Retina (tissue), 1 donor: ENCODE results near the gene DCHS1.
A peak's percentile ranks its signal among the peaks of the same experiment; 100 is the strongest.

Source experiments
- DNase-seq: peaks from one replicate; pipeline ENCODE4 v3.0.0-alpha.2; 2016

Gene DCHS1

DNA sequence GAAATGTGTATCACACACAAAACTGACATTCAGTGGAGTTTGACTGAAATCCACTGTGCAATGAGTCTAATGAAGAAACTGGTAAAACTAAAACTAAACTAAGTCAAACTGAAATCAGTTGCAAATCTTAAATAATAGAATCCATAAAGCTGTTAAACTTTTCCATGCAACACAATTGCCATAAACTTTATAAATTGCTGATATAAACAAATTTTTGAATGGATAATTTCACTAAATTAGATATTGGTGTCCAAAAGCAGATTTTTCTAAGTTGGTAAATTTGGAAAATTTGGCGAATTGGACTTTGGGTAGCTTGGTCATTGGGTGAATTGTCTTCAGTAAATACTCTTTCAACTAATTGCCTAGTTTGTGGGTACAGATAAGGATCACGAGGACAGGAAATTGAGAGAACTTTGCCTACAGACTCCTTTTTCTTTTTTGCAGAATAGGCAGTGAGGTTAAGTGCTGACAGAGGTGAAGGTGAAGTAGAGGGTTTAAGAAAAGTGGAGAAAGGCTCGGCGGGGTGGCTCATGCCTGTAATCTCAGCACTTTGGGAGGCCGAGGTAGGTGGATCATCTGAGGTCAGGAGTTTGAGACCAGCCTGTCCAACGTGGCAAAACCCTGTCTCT, 14.7 kb upstream of the DCHS1 start:
- no peak for DNase-seq

GRCh38 chr11:6667733-6668374, 12.2 kb upstream of the DCHS1 start:
- no peak for DNase-seq

DNA sequence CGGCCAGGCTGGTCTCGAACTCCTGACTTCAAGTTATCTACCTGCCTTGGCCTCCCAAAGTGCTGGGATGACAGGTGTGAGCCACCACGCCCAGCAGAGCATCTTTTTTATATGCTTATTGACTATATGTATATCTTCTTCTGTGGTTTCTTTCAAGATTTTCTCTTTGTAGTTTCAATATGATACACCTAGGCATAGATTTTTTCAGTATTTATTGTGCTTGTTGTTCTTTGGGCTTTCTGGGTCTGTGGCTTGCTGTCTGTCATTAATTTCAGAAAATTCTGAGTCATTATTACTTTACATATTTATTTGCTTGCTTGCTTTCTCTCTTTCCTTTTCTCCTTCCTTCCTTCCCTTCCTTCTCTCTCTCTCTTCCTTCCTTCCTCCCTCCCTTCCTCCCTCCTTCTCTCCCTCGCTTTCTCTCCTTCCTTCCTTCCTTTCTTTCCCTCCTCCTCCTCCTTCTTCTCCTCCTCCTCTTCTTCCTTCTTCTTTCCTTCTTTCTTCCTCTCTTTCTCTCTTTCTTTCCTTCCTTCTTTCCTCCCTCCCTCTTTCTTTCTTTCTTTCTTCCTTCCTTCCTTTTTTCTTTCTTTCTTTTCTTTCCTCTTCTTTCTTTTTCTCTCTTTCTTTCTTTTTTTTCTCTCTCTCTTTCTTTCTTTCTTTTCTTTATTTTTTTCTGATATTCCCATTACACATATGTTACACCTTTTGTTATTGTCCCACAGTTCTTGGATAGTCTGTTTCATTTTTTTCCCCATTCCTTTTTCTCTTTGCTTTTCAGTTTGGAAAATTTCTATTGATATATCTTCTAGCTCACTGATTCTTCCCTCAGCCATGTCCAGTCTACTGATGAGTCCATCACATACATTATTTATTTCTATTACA, 10.9 kb upstream of the DCHS1 start:
- no peak for DNase-seq

- no peak for DNase-seq
Observed at GRCh38 chr11:6664551-6664950, 8.9 kb upstream of the DCHS1 start.

- no peak for DNase-seq
Observed at GRCh38 chr11:6663794-6664469, 8.3 kb upstream of the DCHS1 start.

DNA sequence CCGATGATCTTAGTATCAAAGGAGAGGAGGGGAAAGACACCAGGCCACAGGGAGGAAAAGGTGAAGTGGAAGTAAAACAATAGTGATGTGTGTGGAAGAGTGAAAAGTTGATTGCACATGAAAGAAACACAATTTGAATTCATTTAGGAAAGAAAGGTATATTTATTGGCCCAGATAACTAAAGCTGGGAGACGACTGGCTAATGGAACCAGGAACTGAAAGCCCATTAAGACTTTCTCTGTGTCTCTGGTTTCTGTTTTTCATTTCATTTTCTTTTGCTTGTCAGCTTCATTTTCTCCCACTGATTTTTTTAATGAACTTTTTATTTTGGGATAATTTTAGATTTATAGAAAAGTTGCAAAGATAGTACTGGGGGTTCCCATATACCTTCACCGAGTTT, 5.1 kb upstream of the DCHS1 start:
- DNase-seq, result no peak

DNA sequence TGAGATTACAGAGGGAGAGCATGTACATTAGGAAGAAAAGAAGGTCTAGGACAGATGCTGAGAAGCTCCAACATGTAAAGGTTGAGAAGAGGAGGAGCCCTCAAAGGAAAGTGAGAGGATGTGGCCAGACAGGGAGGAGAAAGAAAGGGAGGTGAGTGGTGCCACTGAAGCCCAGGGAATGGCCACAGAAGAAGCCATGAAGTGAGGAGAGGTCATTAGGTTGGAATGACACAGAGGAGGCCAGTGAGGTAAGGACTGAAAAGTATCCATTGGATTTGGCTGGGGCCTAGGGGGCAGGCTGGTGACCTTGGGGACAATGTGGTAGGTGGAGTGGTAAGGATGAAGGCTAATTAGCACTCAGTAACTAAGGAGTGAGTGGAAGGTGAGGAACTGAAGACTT, 3.0 kb upstream of the DCHS1 start:
- no peak for DNase-seq

DNA sequence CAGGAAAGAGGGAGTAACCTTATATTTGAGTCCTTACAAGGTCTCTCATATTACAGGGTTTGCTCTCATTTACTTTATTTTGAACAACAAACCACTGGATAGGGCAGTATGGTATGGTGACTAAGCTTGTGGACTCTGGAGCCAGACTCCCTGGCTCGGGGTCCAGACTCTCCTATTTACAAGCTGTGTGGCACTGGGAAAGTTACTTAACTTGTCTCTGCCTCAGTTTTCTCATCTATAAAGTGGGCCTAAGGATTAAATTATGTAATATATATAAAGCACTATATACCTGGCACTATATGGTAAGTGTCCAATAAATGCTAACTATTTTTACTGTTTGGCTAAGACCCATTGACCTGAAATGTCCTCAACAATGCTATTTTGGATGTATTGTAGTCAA, 1.7 kb upstream of the DCHS1 start:
- DNase-seq, result no peak

DNA sequence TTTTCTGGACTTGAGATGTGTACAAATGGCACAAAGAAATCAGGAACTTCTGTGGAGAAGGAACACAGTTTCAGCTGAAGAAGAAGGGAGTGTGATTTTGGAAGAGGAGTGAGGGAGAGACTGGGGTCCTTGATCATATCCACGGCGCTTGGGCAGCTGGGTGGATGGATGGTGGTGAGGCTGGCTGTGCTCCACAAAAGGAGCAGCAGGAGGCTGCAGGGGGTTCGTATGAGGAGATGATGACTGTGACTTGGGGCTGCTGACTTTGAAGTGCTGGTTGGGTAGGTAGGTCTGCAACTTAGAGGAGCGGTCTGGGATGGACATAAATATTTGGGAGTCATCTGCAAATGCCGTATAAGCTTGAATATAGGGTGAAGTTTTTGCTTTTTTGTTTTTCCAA, 1.3 kb upstream of the DCHS1 start:
- DNase-seq, result peak; percentile 43

DNA sequence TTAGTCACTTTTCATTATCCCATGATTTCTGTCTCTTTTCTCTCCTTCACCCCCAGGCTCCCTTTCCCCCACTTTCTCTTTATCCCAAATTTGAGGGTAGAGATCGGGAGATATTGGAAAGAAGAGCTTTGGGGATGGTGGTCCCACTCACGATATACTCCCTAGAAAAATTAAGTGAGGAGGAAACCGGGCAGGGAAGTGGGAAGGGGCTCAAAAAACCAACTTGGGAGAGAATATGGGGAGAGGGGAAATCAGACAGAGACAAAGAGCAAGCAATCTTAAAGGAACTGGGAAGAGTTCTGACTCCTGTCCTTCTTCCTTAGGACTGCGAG, 941 bp upstream of the DCHS1 start:
- no peak for DNase-seq

GRCh38 chr11:6655020-6655789, 404 bp downstream of the DCHS1 start:
- DNase-seq, result peak; percentile 66

- DNase-seq, result peak; percentile 40
Observed at GRCh38 chr11:6654281-6655019, 1.2 kb downstream of the DCHS1 start.

DNA sequence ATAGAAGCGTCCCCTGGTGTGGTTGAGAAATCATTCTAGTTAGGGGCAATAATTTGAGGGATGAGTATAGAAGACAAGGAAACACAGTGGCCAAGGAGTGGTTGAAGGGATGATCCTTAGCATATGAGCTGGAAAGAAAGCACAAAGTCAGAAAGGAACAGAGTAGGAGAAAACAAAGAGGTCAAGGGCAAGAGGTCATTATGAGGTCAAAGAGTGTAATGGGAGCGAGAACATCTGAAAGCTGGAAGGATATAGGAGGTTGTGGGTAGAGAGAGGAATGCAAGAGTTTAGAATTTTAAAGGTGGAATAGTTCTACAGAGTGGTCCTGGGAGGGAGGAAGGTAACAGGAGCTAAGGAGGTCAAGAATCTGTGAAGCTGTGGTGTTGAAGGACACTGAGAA, 2.0 kb downstream of the DCHS1 start:
- DNase-seq, result no peak

- no peak for DNase-seq
Observed at GRCh38 chr11:6653097-6653496, 2.5 kb downstream of the DCHS1 start.

DNA sequence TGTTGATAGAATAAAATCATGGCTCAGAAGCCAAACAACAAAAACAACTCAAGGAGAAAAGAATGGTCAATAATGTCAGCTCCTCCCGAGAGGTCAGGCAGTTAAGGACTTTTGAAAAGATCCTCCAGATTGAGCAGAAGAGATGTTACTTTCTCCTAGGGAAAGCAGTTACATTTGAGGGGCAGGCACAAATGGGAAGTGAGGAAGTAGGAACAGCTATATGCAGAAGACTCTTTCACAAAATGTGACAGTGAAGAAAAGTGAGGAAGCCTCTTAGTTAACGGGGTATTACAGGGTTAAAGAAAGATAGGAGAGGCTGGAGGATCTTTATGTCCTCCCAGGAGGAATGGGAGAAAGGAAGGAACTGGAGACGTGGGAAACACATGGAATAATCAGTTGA, 3.4 kb downstream of the DCHS1 start:
- no peak for DNase-seq

- no peak for DNase-seq
Observed at GRCh38 chr11:6650980-6651379, 4.6 kb downstream of the DCHS1 start.

DNA sequence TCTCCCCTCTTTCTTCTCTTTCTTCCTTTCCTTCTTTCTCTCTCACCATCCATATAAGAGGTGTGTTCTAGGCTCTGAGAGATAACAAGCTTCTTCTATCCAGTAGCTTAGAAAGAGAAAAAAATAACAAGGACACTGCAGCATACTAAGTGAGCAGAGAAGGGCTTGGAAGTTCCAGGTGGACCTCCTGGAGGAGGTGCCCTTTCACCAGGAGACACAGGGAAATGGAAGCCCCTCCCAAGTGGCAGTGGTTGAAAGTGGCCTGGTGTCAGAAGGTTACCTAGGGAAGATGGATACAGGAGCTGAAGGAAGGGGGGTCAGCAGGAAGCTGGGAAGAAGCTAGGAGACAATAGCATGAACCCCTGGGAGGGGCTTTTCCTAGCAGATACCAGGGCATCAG, 5.5 kb downstream of the DCHS1 start:
- no peak for DNase-seq

DNA sequence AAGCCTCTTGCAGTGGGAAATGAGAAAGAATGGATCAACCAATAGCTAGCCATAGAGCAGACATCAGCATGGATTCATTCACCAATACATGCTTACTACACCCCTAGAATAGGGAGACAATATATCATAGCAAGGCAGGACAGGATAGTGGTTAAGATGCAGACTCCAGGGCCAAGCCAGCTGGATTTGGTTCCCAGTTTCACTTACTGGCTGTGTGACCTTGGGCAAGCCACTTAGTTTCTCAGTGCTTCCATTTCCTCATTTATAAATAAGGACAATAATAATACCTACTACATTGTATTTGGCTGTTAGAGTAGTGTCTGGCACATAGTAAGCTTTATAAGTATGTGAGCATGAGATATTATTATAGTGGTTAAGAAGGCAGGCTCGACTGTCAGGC, 7.1 kb downstream of the DCHS1 start:
- DNase-seq, result no peak

DNA sequence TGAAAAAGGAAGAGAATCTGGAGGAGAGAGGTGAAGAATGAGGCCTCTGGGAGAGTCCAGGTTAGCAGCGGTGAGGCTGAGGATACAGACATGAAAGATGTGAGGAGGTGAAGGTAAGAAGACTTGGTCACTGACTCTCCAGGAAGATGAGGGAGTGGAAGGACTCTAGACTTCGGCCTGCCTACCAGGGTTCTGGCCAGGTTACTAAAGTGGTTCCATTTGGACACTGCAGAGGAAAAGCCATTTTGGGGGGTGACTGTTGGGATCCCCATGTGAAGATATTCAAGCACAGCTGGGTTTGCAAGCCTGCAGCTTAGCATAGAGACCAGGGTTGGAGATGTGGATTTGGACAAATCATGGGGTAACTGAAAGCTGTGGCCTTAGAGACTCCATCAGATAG, 7.8 kb downstream of the DCHS1 start:
- DNase-seq, result no peak

DNA sequence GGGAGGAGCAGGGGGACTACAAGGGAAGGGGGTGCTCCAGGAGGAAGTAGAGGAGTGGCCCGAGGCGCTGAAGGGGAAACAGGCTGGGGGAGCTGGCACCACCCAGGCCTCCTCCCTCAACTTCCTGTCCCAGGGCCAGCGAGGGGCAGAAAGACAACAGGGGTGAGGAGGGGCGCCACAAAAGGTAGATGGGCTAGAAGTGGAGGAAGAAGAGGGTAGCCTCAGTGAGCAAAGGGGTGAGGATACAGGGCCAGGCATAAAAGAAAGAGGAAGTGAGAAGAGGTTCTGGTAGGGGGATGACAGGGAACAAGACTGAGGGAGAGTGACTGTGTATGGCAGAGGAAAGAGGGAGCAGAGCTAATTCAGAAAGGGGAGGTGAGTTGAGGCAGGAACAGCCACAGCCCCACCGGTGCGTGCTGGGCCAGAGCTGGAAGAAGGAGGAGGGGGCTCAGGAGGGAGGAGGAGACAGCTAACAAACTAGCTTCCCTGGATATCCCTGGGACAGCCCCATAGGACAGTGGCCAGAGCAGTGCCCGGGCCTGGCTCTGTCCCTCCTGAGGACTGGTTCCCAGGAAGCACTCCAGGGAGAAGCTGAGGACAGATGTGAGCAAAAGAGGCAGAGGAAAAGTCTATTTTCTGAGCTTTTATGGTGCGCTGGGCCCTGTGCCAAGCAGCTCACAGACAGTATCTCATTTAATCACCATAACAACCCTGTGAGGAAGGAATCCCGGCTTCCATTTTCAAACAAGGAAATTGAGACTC, 8.5 kb downstream of the DCHS1 start:
- no peak for DNase-seq

GRCh38 chr11:6646576-6646917, 9.1 kb downstream of the DCHS1 start:
- no peak for DNase-seq

GRCh38 chr11:6646071-6646470, 9.5 kb downstream of the DCHS1 start:
- no peak for DNase-seq
